NCI-H146 (cell line): ENCODE data around the gene HSF4.

Experiments
- DNase-seq: peaks from one replicate; lab custom pipeline; 2025; lab: John Stamatoyannopoulos, UW

Gene HSF4

GRCh38 chr16:67166598-67167168 is 2.1 kb downstream of the HSF4 start:
- DNase-seq = no peak

- no peak for DNase-seq
Measured at GRCh38 chr16:67167588-67167987, 3.0 kb downstream of the HSF4 start.

GRCh38 chr16:67169011-67169451 is 4.5 kb downstream of the HSF4 start:
- DNase-seq = no peak

GRCh38 chr16:67169642-67170167 is 5.2 kb downstream of the HSF4 start:
- DNase-seq = no peak

DNA sequence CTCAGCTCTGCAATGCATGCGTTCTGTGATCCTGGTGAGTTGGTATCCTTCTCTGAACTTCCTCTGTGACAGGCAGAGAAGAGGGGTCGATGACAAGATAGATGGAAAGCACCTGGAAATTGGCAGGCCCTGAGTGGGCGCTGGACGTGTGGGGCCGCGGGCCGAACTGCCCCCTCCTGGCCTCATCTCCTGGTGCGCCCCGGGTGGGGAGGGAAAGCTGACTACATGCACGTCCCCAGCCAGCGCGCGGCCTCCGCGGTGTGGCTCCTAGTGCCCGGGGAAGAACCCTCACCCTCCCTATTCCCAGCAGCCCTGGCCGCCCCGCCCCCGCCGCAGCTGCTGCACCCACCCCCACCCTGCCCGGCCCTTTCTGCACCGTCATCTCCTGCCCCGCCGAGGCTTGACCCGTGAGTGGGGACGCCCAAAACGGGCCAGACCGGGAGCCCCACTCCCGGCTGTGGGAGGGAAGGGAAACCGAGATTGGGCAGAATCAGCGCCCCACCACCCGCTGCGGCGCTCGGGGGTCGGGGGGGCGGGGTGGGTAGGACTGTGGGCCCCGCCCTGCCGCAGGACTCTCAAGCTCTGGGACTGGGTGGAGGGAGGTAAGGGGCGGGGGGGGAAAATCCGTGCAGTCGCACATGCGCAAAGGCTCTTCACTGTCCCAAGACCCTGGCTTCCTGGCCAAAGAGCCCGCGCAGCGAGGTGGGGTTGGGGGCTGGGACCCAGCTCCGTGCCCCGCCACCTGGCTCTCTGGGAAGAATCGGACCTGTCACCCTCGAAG is 5.8 kb downstream of the HSF4 start, which contains the start of gene NOL3:
TSS of gene NOL3 (plus strand) at position 371 of the 781 bp plus-strand sequence.
- DNase-seq = peak; percentile 72

- DNase-seq = no peak
Measured at GRCh38 chr16:67170949-67171649, 6.6 kb downstream of the HSF4 start.

DNA sequence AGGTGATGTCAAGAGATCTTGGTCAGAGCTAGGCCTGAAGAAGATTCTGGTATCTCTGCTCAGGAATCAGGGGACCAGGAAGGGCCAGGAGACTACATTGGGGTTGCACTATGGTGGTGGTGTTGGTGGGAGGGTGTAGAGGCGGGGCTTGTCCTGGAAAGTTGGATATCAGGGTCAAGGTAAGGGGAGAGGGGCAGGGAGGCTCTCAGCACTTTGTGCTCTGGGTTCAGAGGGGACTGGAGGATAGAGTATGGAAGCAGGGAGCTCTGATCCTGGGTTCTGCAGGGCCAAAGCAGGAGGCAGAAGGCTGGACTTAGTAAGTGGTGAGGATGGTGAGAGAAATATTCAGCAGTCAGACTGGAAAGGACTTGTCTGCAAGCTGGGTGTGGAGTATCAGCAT is 8.8 kb downstream of the HSF4 start:
- no peak for DNase-seq

DNA sequence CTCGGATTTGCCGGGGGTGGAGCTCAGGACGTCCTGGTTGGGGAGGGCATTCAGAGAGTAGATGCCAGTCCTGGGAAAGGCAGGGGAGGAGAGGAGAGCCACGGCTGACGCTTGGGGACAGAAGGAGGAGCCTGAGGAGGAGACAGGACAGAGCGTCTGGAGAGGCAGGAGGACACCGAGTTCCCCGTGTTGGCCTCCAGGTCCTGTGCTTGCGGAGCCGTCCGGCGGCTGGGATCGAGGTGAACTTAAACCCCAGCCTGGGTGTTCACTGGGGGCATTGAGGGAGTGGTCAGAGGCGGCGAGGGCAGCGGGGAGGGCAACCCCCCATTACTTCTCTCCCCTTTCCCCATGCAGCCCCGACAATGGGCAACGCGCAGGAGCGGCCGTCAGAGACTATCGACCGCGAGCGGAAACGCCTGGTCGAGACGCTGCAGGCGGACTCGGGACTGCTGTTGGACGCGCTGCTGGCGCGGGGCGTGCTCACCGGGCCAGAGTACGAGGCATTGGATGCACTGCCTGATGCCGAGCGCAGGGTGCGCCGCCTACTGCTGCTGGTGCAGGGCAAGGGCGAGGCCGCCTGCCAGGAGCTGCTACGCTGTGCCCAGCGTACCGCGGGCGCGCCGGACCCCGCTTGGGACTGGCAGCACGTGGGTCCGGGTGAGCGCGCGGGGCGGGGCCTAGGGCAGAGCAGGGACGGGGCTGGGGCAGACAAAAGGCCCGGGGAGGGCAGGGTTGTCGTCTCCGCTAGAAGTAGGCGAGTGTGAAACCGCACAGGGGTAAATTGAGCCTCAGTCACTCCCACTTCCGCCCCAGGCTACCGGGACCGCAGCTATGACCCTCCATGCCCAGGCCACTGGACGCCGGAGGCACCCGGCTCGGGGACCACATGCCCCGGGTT is 9.5 kb downstream of the HSF4 start:
- DNase-seq = peak; percentile 78

- DNase-seq = no peak
Measured at GRCh38 chr16:67174706-67175231, 10.2 kb downstream of the HSF4 start.

- DNase-seq = peak; percentile 72
Measured at GRCh38 chr16:67176662-67177061, 12.1 kb downstream of the HSF4 start.

DNA sequence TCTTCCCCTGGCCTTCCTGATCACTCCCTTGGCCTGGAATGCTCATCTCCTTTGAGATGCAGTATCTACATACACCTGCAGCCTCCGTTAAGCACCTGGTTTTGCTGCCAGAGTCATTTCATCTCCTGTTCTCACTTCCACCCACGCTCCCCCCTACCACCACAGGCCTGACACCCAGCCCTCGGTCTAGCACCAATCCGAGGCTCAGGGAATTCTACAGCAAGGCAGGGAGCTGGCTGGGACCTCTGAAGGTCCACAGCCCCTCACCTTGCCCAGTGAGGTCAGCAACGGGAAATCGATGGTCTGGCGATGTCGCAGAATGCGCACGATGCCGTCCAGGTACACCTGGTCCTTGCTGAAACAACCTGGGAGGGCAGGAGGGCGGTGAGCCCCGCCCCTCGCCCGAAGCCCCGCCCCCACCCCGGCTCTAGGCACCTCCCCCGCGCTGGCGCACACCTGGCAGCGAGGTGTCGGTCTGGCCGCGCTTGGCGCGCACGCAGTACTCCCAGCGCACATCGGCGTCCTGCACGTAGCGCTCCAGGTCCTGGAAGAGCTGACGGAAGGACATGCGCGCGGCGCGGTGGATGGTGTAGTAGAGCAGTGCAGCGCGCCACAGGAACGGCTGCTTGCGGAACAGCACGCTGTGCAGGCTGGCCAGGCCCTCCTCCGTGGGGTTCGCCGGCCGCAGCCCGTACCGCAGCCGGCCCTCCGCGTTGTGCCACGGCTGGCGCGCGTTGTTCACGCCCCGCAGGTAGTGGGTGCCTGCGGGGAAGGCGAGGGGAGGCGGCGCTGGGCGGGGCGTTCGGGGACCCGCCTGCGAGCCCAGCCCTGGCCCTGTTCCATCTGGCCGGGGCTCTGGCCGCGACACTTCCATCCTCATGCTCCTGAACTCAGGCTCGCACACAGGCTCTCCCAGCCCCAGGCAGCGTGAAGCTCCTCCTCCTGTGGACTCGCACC is 13.5 kb downstream of the HSF4 start:
- DNase-seq = peak; percentile 92

DNA sequence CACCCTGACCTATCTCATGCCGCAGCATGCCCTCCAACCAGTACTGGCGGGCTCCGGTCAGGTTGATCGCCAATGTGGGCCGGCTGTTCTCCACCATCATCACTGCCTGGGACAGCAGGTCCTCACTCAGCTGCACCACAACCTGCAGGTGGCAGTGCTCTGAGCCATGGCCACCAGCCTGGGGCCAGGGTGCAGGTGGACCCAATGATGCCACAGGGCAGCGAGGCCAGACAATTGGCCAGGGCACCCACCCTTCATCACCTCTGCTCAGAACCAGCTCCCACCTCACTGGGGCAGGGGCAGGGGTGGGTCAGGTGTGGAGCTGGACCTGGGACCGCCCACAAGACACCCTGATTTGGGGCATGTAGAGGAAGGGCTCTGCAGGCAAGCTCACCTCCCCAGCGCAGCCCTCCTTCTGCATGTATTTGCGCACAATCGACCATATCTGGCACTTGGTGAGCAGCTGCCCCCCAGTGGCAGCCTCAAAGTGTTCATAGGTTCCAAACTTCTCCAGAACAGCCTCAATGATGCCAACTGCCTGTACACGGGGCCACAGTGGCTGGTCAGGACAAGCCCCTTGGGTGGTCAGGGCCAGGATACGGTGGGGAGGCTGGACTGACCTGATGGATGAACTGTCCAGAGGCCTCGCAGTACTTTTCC is 15.0 kb downstream of the HSF4 start:
- no peak for DNase-seq

GRCh38 chr16:67180166-67180565 is 15.6 kb downstream of the HSF4 start:
- no peak for DNase-seq

- DNase-seq = no peak
Measured at GRCh38 chr16:67181346-67181745, 16.8 kb downstream of the HSF4 start.

- DNase-seq = no peak
Measured at GRCh38 chr16:67182288-67182687, 17.7 kb downstream of the HSF4 start.

DNA sequence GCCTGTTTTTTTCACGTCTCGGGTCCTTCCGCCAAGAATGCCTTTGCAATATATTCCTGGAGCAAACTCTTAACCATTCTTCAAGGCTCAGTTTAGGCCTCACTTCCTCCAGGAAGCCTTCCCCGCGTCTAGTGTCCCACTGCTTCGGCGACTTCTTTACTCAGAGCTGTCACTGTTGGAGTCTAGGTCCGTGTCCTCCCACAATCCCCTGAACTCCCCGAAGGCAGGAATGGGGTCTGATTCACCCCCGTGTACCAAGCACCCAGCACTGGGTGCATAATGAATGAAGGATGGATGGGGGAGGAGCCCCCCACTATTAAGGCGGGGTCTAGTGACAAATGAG is 18.7 kb downstream of the HSF4 start:
- DNase-seq = no peak

GRCh38 chr16:67183627-67184452 is 19.3 kb downstream of the HSF4 start, which contains the start of gene MATCAP1:
Gene MATCAP1 (minus strand): TSS chr16:67183963. CDS start chr16:67180610, 3,353 bp downstream.
- peak; percentile 95 for DNase-seq

- peak; percentile 67 for DNase-seq
Measured at GRCh38 chr16:67184453-67184994, 20.0 kb downstream of the HSF4 start.
